Psoas muscle (tissue), 8 donors: ENCODE results near the gene EDRF1. TPM values are rescaled to one million over a fixed set of nuclear protein-coding genes. Genes with fewer than 3 reads are reported as not detected.

Experiments used
- ATAC-seq, 4 donors: fragments of 200-7000 bp; cut with Tn5 transposase; one replicate each; pipeline ENCODE4 v1.9.1; 2020; ENCODE audit warnings: moderate library complexity in 3 of 4, mild to moderate bottlenecking in 2 of 4
- DNase-seq, 2 donors: peaks; one replicate each; pipeline ENCODE4 v3.0.0-alpha.2; 2020
- H3K27ac ChIP-seq: fragments of 200-600 bp; one replicate; pipeline ENCODE4 v1.8.0; 2022
- H3K27me3 ChIP-seq, 3 donors: fragments of 200-600 bp in 1 of 3; one replicate each; pipeline versions ENCODE4 v1.6.1 to v1.8.0; 2013 to 2022; ENCODE audit warnings: low read length in 2 of 3, mild to moderate bottlenecking in 2 of 3, moderate library complexity in 1 of 3; ENCODE audit not compliant: insufficient read depth in 3 of 3
- H3K36me3 ChIP-seq, 2 donors: fragments of 200-600 bp in 1 of 2; one replicate each; pipeline versions ENCODE4 v1.6.1 to v1.8.0; 2013 to 2022; ENCODE audit warnings: low read depth in 1 of 2, mild to moderate bottlenecking in 1 of 2, moderate library complexity in 1 of 2; ENCODE audit not compliant: insufficient read depth in 1 of 2
- H3K4me1 ChIP-seq: fragments of 200-600 bp; one replicate; pipeline ENCODE4 v1.8.0; 2022
- H3K4me3 ChIP-seq: fragments of 200-600 bp; one replicate; pipeline ENCODE4 v1.8.0; 2022; ENCODE audit warnings: mild to moderate bottlenecking
- H3K9me3 ChIP-seq: fragments of 200-600 bp; one replicate; pipeline ENCODE4 v1.8.0; 2022
- WGBS, 3 donors: extraction: QIAGEN DNeasy Blood & Tissue Kit; methylation state at CpG; one replicate each; pipeline versions ENCODE4 v1.1.6 to v1.1.7; 2013; 5-methylcytosine and 5-hydroxymethylcytosine counted together
- intact Hi-C, 2 donors: fragments of 100-400 bp; cut with DNase I; formaldehyde crosslinking; loops; one replicate each; pipeline versions ENCODE4 v1.11.0 to v1.14.2; 2022
- polyA plus RNA-seq, 3 donors: library from polyadenylated mRNA; stranded (reverse); fragments of 200-250 nt; gene quantifications; one replicate each; pipeline ENCODE4 v1.2.3, GENCODE V29; 2013
- total RNA-seq, 4 donors: library from RNA; stranded (reverse); fragmentation: NEBNext Ultra II Directional in 2 of 4; extraction: Animal tissue kit (Norgen Biotek cat#: 25700) in 2 of 4; gene quantifications; one replicate each; pipeline versions ENCODE4 v1.2.1 to v1.2.4, GENCODE V29; 2021 to 2023
- TF ChIP-seq, protein P1 (sequence below): fragments of 200-600 bp; IDR thresholded peaks from one replicate; pipeline ENCODE4 v1.8.0; 2022; ENCODE audit warnings: antibody characterized with exemption
- donor health status: healthy with polysubstance abuse.
- donor health status: DM: no; HTN: no; CAD: no; lungs with moderate emphysema.
- donor health status: Bipolar disorder and iron deficiency.
- donor health status: healthy.
- donor health status: DM: yes; HTN: yes; CAD: no.
- donor health status: DM: no; HTN: no; CAD: no.
- donor health status: DM: no; HTN: no; CAD: no.
- donor health status: DM: yes; HTN: yes; CAD: no.

EDRF1 gene
- total and polyA plus RNA-seq, 7 donors, result 7.6 to 17.7 (median 11.5) TPM

- Histone ChIP-seq H3K27ac (no peak overlapping the region), H3K9me3 (no peaks in the 10 kb centered on the region), H3K4me1 (no peaks in the 10 kb centered on the region), H3K27me3 (no peaks in the 10 kb centered on the region), H3K4me3 (no peak overlapping the region), H3K36me3 (peaks cover 12 to 98% of the 10 kb centered on the region in 2 donors)
- ATAC-seq (no peak), DNase-seq (no peak)
- TF ChIP-seq, protein P1, sequence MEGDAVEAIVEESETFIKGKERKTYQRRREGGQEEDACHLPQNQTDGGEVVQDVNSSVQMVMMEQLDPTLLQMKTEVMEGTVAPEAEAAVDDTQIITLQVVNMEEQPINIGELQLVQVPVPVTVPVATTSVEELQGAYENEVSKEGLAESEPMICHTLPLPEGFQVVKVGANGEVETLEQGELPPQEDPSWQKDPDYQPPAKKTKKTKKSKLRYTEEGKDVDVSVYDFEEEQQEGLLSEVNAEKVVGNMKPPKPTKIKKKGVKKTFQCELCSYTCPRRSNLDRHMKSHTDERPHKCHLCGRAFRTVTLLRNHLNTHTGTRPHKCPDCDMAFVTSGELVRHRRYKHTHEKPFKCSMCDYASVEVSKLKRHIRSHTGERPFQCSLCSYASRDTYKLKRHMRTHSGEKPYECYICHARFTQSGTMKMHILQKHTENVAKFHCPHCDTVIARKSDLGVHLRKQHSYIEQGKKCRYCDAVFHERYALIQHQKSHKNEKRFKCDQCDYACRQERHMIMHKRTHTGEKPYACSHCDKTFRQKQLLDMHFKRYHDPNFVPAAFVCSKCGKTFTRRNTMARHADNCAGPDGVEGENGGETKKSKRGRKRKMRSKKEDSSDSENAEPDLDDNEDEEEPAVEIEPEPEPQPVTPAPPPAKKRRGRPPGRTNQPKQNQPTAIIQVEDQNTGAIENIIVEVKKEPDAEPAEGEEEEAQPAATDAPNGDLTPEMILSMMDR, result no peak
- intact Hi-C loops, result no loop called here
- 67 to 77% (median 76%) methylated on average over 5 of the region's 5 CpGs for WGBS, 3 donors
Measured at GRCh38 chr10:125802131-125802530, 82.6 kb downstream of the EDRF1 start.

DNA sequence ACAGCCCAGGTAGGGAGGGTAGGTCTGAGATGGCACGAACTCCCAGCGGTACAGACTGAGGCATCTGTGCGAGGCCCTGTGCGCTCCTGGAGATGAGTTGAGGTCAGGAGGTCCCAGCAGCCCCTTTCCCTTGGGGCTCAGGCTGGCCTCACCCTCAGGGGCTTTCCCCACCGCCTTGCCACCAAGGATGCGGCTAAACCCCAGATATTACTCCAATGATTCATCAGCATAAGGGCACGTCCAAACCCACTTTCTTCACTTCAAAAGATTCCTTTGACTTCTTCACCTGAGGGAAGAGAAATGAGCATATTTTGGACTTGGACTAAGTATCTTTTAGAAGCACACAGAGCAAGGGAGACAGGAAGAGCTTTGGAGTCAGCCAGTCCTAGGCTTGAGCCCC is 83.2 kb downstream of the EDRF1 start:
- Histone ChIP-seq H3K36me3 (peaks cover 13 to 98% of the 10 kb centered on the region in 2 donors), H3K27ac (no peak overlapping the region), H3K4me1 (no peaks in the 10 kb centered on the region), H3K9me3 (no peaks in the 10 kb centered on the region), H3K4me3 (no peak overlapping the region), H3K27me3 (no peaks in the 10 kb centered on the region)
- DNase-seq (no peak), ATAC-seq (no peak)
- intact Hi-C loops, result no loop called here
- TF ChIP-seq, protein P1, result no peak
- 93 to 95% (median 94%) methylated on average over 7 of the region's 7 CpGs for WGBS, 3 donors

- TF ChIP-seq, protein P1, result no peak
- Histone ChIP-seq H3K36me3 (peaks cover 11 to 99% of the 10 kb centered on the region in 2 donors), H3K27me3 (no peaks in the 10 kb centered on the region), H3K9me3 (no peaks in the 10 kb centered on the region), H3K4me3 (no peak overlapping the region), H3K4me1 (no peaks in the 10 kb centered on the region), H3K27ac (no peak overlapping the region)
- intact Hi-C loops, result no loop called here
- WGBS, 3 donors, result 88 to 96% (median 89%) methylated on average over 1 of the region's 1 CpG
- ATAC-seq, result no peak
- DNase-seq, result no peak
Measured at GRCh38 chr10:125808047-125808446, 88.5 kb downstream of the EDRF1 start.

DNA sequence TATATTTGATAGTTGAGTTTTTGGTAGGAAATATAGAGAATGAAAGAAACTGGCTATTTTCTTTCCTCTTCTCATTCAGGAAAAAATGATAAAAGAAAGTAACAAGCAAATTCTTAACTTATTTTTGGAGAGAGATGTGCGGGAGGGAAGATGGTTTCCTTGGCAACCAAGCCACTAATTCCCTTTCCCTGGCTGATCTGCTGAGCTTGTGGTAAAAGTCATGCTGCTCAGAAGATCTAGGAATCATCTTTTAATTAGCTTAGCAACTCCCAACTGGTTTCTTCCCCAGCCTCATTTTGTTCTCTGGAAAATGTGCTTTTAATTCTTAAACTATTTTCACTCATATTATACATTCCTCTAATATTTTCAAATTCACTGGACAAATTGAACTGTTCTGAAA is 91.7 kb downstream of the EDRF1 start:
- Histone ChIP-seq H3K4me1 (no peaks in the 10 kb centered on the region), H3K4me3 (no peak overlapping the region), H3K27me3 (no peaks in the 10 kb centered on the region), H3K9me3 (no peaks in the 10 kb centered on the region), H3K27ac (no peak overlapping the region), H3K36me3 (peaks cover 18 to 98% of the 10 kb centered on the region in 2 donors)
- TF ChIP-seq, protein P1, result no peak
- ATAC-seq, result no peak
- no peak for DNase-seq
- 69 to 92% (median 85%) methylated on average over 1 of the region's 1 CpG for WGBS, 3 donors
- intact Hi-C loops, result no loop called here

- no peak overlapping the region for H3K4me3 ChIP-seq
- peaks cover 12 to 88% of the 10 kb centered on the region in 2 donors for H3K36me3 ChIP-seq
- no peaks in the 10 kb centered on the region for H3K9me3 ChIP-seq
- no peaks in the 10 kb centered on the region for H3K27me3 ChIP-seq
- 69 to 82% (median 82%) methylated on average over 1 of the region's 1 CpG for WGBS, 3 donors
- TF ChIP-seq, protein P1, result no peak
- DNase-seq, result no peak
- no peak for ATAC-seq
- no peak overlapping the region for H3K27ac ChIP-seq
- intact Hi-C loops, result no loop called here
- no peaks in the 10 kb centered on the region for H3K4me1 ChIP-seq
Measured at GRCh38 chr10:125812128-125812750, 92.7 kb downstream of the EDRF1 start.
